Measurements from ENCODE around the gene C16orf54. TPM values are rescaled to one million over a fixed set of nuclear protein-coding genes. Genes with fewer than 3 reads are reported as not detected.
"Not testable (repeated sequence)": the region's sequence is repeated elsewhere in the genome, so short reads cannot be mapped to it uniquely, and the experiment has no call there.

C16orf54 gene
- total RNA-seq, 2 experiments from 2014 or later: 22.2 to 22.4 TPM

- Mint-ChIP-seq H3K27ac (peak overlapping the region; percentile 52), H3K4me1 (ENCODE audit: low read depth) (peaks cover 18% of the 10 kb centered on the region)
- H3K27me3 Mint-ChIP-seq; H3K36me3 Mint-ChIP-seq (ENCODE audit: low read depth); H3K4me3 Mint-ChIP-seq; POLR2A ChIA-PET; H3K9me3 Mint-ChIP-seq; intact Hi-C loops (cut with micrococcal nuclease): not testable (repeated sequence)
- ATAC-seq: peak; percentile 73
- CTCF ChIA-PET: interaction anchor here (0.8 to 1.6 kb wide), 5 partner anchors 9 to 21 kb away, joined by 3 to 7 read pairs (median 3); no protein-coding TSS in a partner anchor
- TF ChIP-seq CTCF (IDR thresholded peaks at IDR 0.05): peak; percentile 62
- peak; percentile 64 for DNase-seq
Measured at GRCh38 chr16:29721167-29721879, 24.5 kb downstream of the C16orf54 start.

GRCh38 chr16:29720703-29721102 lies 25.1 kb downstream of the C16orf54 start:
- H3K27ac Mint-ChIP-seq: no peak overlapping the region
- intact Hi-C loops (cut with micrococcal nuclease): no loop called here
- TF ChIP-seq CTCF (IDR thresholded peaks at IDR 0.05): no peak
- H3K36me3 Mint-ChIP-seq (ENCODE audit: low read depth): no peaks in the 10 kb centered on the region
- H3K27me3 Mint-ChIP-seq: no peaks in the 10 kb centered on the region
- DNase-seq: no peak
- H3K4me1 Mint-ChIP-seq (ENCODE audit: low read depth): peaks cover 18% of the 10 kb centered on the region
- no peak overlapping the region for H3K4me3 Mint-ChIP-seq
- CTCF ChIA-PET: interaction anchor here (1.1 kb wide), 2 partner anchors 10 to 334 kb away, joined by 3 read pairs; no protein-coding TSS in a partner anchor
- POLR2A ChIA-PET: no interaction called here
- no peak for ATAC-seq
- no peaks in the 10 kb centered on the region for H3K9me3 Mint-ChIP-seq

GRCh38 chr16:29719063-29719462 lies 26.7 kb downstream of the C16orf54 start:
- H3K9me3 Mint-ChIP-seq: no peaks in the 10 kb centered on the region
- ChIA-PET POLR2A (interaction anchor here (1.3 kb wide), 1 partner anchor 84 kb away, joined by 3 read pairs; no protein-coding TSS in a partner anchor), CTCF (interaction anchor here (0.7 to 1.4 kb wide), 2 partner anchors 10 to 25 kb away, joined by 3 to 4 read pairs; no protein-coding TSS in a partner anchor)
- no peak for ATAC-seq
- no peak overlapping the region for H3K4me3 Mint-ChIP-seq
- no peaks in the 10 kb centered on the region for H3K36me3 Mint-ChIP-seq (ENCODE audit: low read depth)
- DNase-seq: no peak
- peaks cover 11% of the 10 kb centered on the region for H3K4me1 Mint-ChIP-seq (ENCODE audit: low read depth)
- no peak overlapping the region for H3K27ac Mint-ChIP-seq
- no peak for TF ChIP-seq CTCF (IDR thresholded peaks at IDR 0.05)
- H3K27me3 Mint-ChIP-seq: no peaks in the 10 kb centered on the region
- intact Hi-C loops (cut with micrococcal nuclease): no loop called here

GRCh38 chr16:29717113-29717512 lies 28.7 kb downstream of the C16orf54 start:
- ATAC-seq (no peak), DNase-seq (no peak)
- intact Hi-C loops (cut with micrococcal nuclease): no loop called here
- TF ChIP-seq CTCF (IDR thresholded peaks at IDR 0.05): no peak
- no peaks in the 10 kb centered on the region for H3K9me3 Mint-ChIP-seq
- POLR2A ChIA-PET: interaction anchor here (0.6 kb wide), 1 partner anchor 72 kb away, joined by 3 read pairs; no protein-coding TSS in a partner anchor
- no peak overlapping the region for H3K27ac Mint-ChIP-seq
- no peak overlapping the region for H3K4me3 Mint-ChIP-seq
- H3K4me1 Mint-ChIP-seq (ENCODE audit: low read depth): peaks cover 6% of the 10 kb centered on the region
- H3K27me3 Mint-ChIP-seq: no peaks in the 10 kb centered on the region
- CTCF ChIA-PET: interaction anchor here (1.5 to 2.1 kb wide), 5 partner anchors 15 to 68 kb away, joined by 3 to 9 read pairs (median 6); no protein-coding TSS in a partner anchor
- H3K36me3 Mint-ChIP-seq (ENCODE audit: low read depth): no peaks in the 10 kb centered on the region

- no peak overlapping the region for H3K4me3 Mint-ChIP-seq
- DNase-seq (no peak), ATAC-seq (no peak)
- H3K4me1 Mint-ChIP-seq (ENCODE audit: low read depth): peaks cover 10% of the 10 kb centered on the region
- ChIA-PET POLR2A (interaction anchor here (1.5 to 2.6 kb wide), 4 partner anchors 12 to 76 kb away, joined by 4 to 7 read pairs (median 4); partner anchors contain the start of gene KIF22), CTCF (interaction anchor here (1.3 to 2.4 kb wide), 6 partner anchors 9 to 133 kb away, joined by 3 to 11 read pairs (median 6); no protein-coding TSS in a partner anchor)
- TF ChIP-seq CTCF (IDR thresholded peaks at IDR 0.05): no peak
- no peak overlapping the region for H3K27ac Mint-ChIP-seq
- no peaks in the 10 kb centered on the region for H3K27me3 Mint-ChIP-seq
- H3K9me3 Mint-ChIP-seq: no peaks in the 10 kb centered on the region
- no peaks in the 10 kb centered on the region for H3K36me3 Mint-ChIP-seq (ENCODE audit: low read depth)
- intact Hi-C loops (cut with micrococcal nuclease): no loop called here
Measured at GRCh38 chr16:29714972-29715371, 30.8 kb downstream of the C16orf54 start.
